SIG-M5 treated with dmso at 0.1 percent for 504 hours (cell line): ENCODE measurements around the gene ANKRA2.

ENCODE experiments used
- DNase-seq: peaks from one replicate; lab custom pipeline; 2025; ENCODE audit not compliant: unreplicated experiment; lab: John Stamatoyannopoulos, UW

The ANKRA2 gene

DNA sequence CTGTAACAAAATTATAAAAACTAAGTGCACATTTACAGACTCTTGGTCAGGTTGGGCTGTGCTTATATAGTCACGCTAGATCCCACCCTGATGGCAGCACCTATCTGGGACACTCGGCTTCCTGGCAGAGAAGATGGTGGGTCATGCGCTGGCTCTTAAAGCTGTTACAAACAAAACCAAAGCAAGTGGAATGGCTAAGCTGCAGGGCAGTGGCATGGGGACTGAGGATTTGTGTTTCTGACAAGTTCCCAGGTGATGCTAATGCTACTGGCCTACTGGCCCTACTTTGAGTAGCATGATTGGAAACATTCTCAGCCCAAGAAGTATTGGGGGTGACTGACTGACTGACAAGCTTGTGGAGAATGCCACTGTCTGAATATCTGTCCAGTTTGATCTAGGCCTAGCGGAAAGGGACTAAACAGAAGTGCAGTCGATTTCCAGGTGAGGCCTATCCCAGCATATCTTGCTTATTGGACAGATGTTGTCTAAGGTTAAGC lies 58.9 kb downstream of the ANKRA2 start:
- DNase-seq = no peak
